SHP77 (cell line): ENCODE results near the gene ATP5F1E.
"Not testable (repeated sequence)": the region's sequence is repeated elsewhere in the genome, so short reads cannot be mapped to it uniquely, and the experiment has no call there.

Experiments
- DNase-seq, 2 experiments: peaks; one replicate each; lab custom pipeline; 2025; lab: John Stamatoyannopoulos, UW

Gene ATP5F1E

GRCh38 chr20:59042796-59043631 lies 10.9 kb upstream of the ATP5F1E start:
- peak; percentile 96 to 98 for DNase-seq

- DNase-seq, result peak; percentile 13 to 57
Observed at GRCh38 chr20:59042151-59042795, 10.1 kb upstream of the ATP5F1E start, which contains the start of gene PRELID3B. Gene PRELID3B, minus strand, starts transcription at chr20:59042786. Its CDS starts 56 bp downstream, at chr20:59042730.

DNA sequence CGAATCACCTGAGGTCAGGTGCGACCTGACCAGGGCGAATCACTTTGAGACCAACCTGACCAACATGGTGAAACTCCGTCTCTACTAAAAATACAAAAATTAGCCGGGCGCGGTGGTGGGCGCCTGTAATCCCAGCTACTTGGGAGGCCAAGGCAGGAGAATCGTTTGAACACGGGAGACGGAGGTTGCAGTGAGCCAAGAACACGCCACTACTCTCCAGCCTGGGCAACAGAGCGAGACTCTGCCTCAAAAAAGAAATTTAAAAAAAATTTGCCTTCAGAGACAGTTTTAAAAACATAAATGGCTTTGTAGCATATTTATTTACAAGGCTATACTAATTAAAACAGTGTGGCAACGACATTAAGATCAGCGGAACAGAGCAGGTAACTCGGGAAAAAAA lies 9.4 kb upstream of the ATP5F1E start:
- DNase-seq, result not testable (repeated sequence)

- no peak for DNase-seq
Observed at GRCh38 chr20:59040667-59041066, 8.5 kb upstream of the ATP5F1E start.

DNA sequence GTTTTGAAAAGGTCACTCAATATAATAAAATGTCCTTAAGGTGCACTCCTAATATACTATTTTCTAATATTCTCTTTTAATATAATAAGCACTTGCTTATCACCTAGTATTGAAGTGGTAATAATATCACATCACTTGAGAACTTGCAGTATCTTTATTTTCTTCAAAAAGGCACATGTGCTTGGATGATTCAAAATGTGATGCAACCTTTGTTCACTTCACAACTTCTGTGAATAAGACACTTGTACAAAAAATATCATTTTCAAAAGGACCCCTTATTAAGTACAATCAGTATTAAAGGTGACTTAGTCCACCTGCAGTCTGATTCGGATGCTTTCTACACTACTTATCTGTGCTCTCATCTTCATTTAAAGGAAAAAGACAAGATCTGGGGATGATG lies 7.1 kb upstream of the ATP5F1E start:
- DNase-seq, result no peak

- no peak for DNase-seq
Observed at GRCh38 chr20:59037386-59037785, 5.3 kb upstream of the ATP5F1E start.

GRCh38 chr20:59035381-59035780 lies 3.2 kb upstream of the ATP5F1E start:
- no peak for DNase-seq

GRCh38 chr20:59033616-59034165 lies 1.6 kb upstream of the ATP5F1E start:
- DNase-seq, result no peak

DNA sequence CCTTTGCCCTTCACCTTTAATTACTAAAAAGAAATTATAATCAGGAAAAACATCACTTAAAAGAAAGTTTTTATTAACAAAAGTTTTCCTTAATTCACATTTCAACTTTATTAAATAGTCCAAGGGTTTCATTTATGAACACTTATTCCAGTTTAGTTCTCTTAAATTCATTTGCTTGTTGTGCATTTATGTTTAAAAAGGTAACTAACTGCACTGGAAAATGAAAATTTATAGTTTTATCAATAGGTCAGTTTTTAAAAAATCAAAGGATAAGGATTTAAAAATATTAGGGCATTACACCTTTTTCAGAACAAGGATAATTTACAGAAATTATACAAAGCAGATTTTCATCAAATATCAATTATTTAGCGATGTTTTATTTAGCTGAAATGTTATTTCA lies 958 bp upstream of the ATP5F1E start:
- DNase-seq, result no peak

- DNase-seq, result peak; percentile 74 to 79
Observed at GRCh38 chr20:59032713-59033059, 551 bp upstream of the ATP5F1E start.

- DNase-seq, result peak in 1 of 2 experiments; percentile 21
Observed at GRCh38 chr20:59031564-59032022, 542 bp downstream of the ATP5F1E start.

DNA sequence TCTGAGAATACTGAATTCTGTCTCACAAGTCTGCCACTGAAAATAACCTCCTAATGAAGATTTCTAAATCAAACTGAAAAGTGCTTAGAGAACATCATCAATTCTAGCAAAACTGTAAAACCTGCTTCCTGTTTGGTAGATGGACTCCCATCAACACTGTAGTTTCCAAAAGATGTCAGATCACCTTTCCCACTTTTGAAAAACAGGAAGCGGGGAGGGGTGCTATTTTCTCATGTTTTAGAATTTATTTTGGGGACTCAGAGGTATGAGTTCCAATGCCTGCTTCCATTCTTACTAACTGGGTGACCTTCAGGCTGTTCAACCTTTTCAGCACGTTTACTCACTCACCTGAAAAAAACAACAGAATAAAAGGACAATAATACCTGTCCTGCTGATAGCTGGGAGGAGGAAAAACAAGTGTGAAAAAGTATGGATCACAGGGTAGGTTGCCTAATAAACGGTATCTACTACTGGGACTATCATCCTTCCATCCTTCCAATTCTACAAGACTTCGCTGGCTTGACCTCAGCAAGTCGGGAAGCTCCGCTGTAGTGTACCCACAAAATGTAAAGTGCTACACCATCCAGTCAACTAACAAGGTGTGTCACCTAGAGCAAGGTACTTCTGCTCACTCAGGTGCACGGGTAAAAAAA lies 1.1 kb downstream of the ATP5F1E start:
- DNase-seq, result no peak

DNA sequence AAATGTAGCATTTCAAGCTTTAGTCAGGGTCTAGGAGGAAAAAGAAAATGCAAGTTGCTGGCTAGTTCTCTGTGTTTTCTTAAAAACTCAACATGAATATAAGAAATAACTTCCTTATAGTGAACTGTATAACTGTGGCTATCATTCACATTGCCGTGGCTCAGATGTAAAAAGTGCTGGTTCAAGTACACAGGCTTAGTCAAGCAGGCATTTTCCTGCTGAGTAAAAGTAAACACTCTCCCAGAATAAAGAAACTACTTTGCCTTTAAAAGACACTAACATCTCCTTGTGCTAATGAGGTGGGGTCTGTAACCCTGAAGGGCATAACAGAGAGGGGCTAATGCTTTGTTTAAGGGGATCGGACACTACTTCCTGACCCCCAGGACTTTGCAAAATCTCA lies 3.3 kb downstream of the ATP5F1E start:
- no peak for DNase-seq

- DNase-seq, result no peak
Observed at GRCh38 chr20:59027741-59028320, 4.3 kb downstream of the ATP5F1E start.

DNA sequence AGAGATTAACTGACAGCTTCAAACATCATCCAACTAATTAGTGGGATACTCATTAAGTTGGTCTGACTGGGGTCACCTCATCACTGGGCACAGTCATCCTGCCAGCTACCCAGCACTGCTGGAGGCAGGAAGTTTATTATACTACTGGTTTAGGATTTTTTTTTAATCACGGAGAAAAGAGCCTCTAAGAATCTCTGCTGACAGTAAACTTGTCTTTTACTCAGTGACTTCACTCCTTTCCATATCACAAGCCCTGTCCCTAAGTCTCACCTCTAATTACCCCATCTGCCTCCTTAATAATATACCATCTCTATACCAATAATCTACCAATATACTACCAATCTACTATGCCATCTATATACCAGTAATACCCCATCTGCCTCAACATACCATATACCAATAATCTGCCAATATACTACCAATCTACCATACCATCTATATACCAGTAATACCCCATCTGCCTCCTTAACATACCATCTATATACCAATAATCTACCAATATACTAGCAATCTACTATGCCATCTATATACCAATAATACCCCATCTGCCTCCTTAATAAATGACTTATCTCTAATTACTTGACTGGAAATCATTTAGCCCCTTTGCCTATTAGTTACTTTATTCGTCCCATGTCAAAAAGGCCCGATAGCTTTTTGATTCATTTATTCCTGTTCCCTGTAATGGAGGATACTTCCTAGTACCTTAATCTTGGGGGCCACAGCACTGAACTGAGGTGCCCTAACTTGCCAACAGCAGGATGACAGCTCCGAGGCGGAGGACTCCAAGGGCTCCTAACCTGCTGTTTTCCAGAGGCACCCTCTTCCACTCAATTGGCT lies 5.0 kb downstream of the ATP5F1E start:
- no peak for DNase-seq

DNA sequence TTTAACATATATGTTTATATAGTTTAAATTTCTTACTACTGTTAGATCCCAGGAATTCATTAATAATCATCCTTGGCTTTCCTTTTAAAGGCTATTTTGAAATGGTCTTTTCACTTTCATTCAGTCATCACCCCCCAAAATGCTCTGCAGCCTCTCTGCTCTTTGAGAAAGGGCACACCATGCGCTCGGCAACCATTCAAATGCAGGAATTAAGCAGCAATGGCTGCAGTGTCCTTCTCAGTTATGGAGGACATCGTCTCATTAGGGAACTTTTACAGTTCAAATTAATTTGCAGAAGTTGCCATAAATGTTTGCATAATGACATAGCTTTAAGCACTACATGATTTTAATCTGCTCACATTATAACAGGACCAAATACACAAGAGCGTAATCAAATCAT lies 6.6 kb downstream of the ATP5F1E start:
- no peak for DNase-seq

DNA sequence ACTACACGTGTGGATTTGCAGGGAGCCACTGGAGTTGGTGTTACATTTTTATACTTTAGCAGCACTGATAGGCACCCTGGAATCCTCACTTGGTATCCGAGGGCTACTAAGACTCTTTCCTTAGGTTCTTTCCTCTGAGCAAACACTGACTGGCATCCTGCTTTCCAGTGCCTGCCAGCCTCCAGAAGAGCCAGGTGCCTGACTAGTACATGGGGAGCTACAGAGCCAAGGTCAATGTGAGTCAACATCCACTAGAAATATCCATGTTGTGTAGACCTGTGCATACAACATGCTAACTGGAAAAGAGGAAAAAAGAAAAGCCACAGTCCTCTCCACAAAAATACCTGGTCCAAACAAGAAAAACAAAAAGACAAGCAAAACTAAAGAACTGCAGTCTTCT lies 7.0 kb downstream of the ATP5F1E start:
- no peak for DNase-seq

GRCh38 chr20:59024111-59024530 lies 8.0 kb downstream of the ATP5F1E start:
- DNase-seq, result no peak

DNA sequence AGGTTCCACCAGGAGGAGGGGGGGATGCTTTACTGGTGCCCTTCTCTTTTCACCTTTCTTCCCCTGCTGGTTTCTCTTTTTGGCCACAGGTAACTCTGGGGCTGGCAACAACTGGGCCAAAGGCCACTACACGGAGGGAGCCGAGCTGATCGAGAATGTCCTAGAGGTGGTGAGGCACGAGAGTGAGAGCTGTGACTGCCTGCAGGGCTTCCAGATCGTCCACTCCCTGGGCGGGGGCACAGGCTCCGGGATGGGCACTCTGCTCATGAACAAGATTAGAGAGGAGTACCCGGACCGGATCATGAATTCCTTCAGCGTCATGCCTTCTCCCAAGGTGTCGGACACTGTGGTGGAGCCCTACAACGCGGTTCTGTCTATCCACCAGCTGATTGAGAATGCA lies 8.5 kb downstream of the ATP5F1E start:
- no peak for DNase-seq

- DNase-seq, result no peak
Observed at GRCh38 chr20:59022754-59023153, 9.4 kb downstream of the ATP5F1E start.

GRCh38 chr20:59020938-59021551 lies 11.1 kb downstream of the ATP5F1E start:
- DNase-seq, result no peak
